Stimulated activated naive CD8-positive, alpha-beta T cell treated with anti-CD3 and anti-CD28 coated beads, Interleukin-15, Interleukin-2, amounts not matched to agents 100 ng/mL and 50 ng/mL, for 24 hours (primary cell): ENCODE data around the gene GATA2.

ENCODE experiments used
- H3K27ac Mint-ChIP-seq: one replicate; pipeline ENCODE4 v1.8.0; 2021; ENCODE audit warnings: mild to moderate bottlenecking, mixed read lengths
- H3K27me3 Mint-ChIP-seq: one replicate; pipeline ENCODE4 v1.8.0; 2021; ENCODE audit warnings: mixed read lengths
- H3K36me3 Mint-ChIP-seq: one replicate; pipeline ENCODE4 v1.8.0; 2021; ENCODE audit warnings: low read depth, mixed read lengths
- H3K4me1 Mint-ChIP-seq: one replicate; pipeline ENCODE4 v1.8.0; 2021; ENCODE audit warnings: low read depth, mixed read lengths
- H3K4me3 Mint-ChIP-seq: one replicate; pipeline ENCODE4 v1.8.0; 2021; ENCODE audit warnings: mild to moderate bottlenecking, mixed read lengths
- H3K9me3 Mint-ChIP-seq: one replicate; pipeline ENCODE4 v1.8.0; 2021; ENCODE audit warnings: mixed read lengths

The GATA2 gene

GRCh38 chr3:128492671-128493569 is at the start of gene GATA2:
Gene GATA2 (minus strand): TSS chr3:128493201. CDS start chr3:128487031, 6,170 bp downstream.
- Mint-ChIP-seq H3K36me3 (no peaks in the 10 kb centered on the region), H3K27ac (no peak within 1 kb of the TSS), H3K27me3 (peaks cover 59% of the 10 kb centered on the region), H3K4me1 (peaks cover 27% of the 10 kb centered on the region), H3K9me3 (no peaks in the 10 kb centered on the region), H3K4me3 (peak within 1 kb of the TSS; percentile 54)

DNA sequence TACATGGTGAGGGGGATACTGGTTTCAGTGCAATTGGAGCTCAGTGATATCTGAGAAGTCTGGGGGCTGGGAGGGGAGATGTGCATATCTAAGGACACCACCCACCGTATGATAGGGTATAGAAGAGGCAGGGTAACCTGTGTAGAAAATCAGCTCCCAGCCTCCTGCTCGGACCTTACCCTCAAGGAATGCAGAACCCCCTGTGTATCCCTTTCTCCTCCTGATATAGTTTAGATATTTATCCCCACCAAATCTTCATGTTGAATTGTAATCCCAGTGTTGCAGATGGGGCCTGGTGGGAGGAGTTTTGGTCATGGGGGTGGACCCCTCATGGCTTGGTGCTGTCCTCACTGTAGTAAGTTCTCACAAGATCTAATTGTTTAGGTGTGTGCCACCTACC is 48.2 kb upstream of the GATA2 start:
- no peaks in the 10 kb centered on the region for H3K4me1 Mint-ChIP-seq
- H3K4me3 Mint-ChIP-seq, result no peak overlapping the region
- H3K9me3 Mint-ChIP-seq, result peaks cover 7% of the 10 kb centered on the region
- no peaks in the 10 kb centered on the region for H3K36me3 Mint-ChIP-seq
- peaks cover 43% of the 10 kb centered on the region for H3K27me3 Mint-ChIP-seq
- H3K27ac Mint-ChIP-seq, result no peak overlapping the region

GRCh38 chr3:128539376-128539775 is 46.4 kb upstream of the GATA2 start:
- Mint-ChIP-seq H3K4me3 (no peak overlapping the region), H3K9me3 (peaks cover 7% of the 10 kb centered on the region), H3K27me3 (peaks cover 59% of the 10 kb centered on the region), H3K4me1 (no peaks in the 10 kb centered on the region), H3K36me3 (no peaks in the 10 kb centered on the region), H3K27ac (no peak overlapping the region)

GRCh38 chr3:128537091-128537703 is 44.2 kb upstream of the GATA2 start:
- no peaks in the 10 kb centered on the region for H3K36me3 Mint-ChIP-seq
- H3K27me3 Mint-ChIP-seq, result peaks cover 72% of the 10 kb centered on the region
- no peaks in the 10 kb centered on the region for H3K9me3 Mint-ChIP-seq
- H3K4me1 Mint-ChIP-seq, result no peaks in the 10 kb centered on the region
- no peak overlapping the region for H3K27ac Mint-ChIP-seq
- H3K4me3 Mint-ChIP-seq, result no peak overlapping the region

- H3K27me3 Mint-ChIP-seq, result peaks cover 64% of the 10 kb centered on the region
- no peaks in the 10 kb centered on the region for H3K9me3 Mint-ChIP-seq
- H3K4me3 Mint-ChIP-seq, result no peak overlapping the region
- H3K4me1 Mint-ChIP-seq, result no peaks in the 10 kb centered on the region
- no peaks in the 10 kb centered on the region for H3K36me3 Mint-ChIP-seq
- H3K27ac Mint-ChIP-seq, result no peak overlapping the region
Observed at GRCh38 chr3:128532012-128532983, 39.3 kb upstream of the GATA2 start.

DNA sequence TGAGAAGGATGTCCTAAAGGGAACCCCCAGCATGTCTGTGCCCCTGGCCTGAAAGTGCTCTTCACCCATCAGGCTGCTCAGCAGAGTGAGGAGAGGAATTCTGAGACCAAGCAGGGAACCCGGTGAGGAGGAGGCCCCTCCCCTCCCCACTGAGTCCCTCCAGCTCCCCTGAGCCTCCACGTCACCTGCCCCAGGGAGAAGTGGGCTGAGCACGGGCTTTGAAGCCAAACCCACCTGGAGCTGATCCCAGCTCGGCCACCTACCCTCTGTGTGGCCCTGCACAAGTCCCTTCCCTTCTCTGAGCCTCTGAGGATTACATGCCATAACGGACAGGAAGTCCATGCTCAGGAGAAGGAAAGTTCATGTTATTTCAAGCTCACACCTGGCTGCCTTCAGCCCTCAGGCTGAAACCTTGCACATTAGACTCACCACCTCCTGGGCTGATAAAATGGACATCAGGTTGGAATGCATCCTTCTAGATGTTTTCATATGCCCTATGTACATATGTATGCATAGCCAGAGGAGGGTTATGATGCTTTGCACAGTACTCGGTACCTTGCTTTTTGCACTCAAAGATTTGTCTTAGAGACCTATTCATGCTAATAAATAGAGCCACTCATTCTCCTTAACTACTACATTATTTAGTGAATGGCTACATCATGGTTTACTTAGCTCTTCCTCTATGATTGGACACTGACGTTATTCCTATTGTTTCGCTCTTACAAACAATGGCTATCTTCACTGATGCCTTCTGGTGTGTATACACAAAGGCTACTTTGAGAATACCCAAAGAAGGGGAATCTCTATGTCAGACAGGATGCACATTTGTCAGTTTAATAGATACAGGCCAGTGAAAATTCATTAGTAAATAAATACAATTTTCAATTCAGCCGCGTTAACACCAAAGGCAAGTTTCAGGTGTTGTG is 31.6 kb upstream of the GATA2 start:
- no peak overlapping the region for H3K4me3 Mint-ChIP-seq
- H3K9me3 Mint-ChIP-seq, result no peaks in the 10 kb centered on the region
- H3K27me3 Mint-ChIP-seq, result peaks cover 27% of the 10 kb centered on the region
- no peaks in the 10 kb centered on the region for H3K4me1 Mint-ChIP-seq
- H3K36me3 Mint-ChIP-seq, result no peaks in the 10 kb centered on the region
- H3K27ac Mint-ChIP-seq, result no peak overlapping the region

GRCh38 chr3:128523591-128523990 is 30.6 kb upstream of the GATA2 start:
- no peak overlapping the region for H3K27ac Mint-ChIP-seq
- H3K36me3 Mint-ChIP-seq, result no peaks in the 10 kb centered on the region
- peaks cover 33% of the 10 kb centered on the region for H3K27me3 Mint-ChIP-seq
- H3K4me1 Mint-ChIP-seq, result no peaks in the 10 kb centered on the region
- no peaks in the 10 kb centered on the region for H3K9me3 Mint-ChIP-seq
- no peak overlapping the region for H3K4me3 Mint-ChIP-seq

DNA sequence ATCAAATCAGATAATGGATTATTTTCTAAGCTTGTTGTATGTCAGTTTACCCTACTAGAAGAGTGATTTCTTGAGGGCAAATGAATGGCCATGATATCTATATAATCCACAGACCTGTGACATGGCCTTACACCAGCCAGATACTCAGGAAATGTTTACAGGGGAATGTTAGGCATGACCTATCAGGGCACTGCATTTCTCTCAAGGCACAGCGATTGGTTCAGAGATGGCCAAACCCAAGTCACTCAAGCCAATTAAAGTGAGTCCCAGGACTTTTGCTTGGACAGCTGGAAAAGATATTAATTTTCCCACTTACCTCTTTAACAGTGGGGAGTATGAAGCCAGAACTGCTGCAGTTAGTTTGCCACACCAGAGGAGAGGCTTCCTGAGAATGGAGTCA is 28.7 kb upstream of the GATA2 start:
- Mint-ChIP-seq H3K4me1 (no peaks in the 10 kb centered on the region), H3K36me3 (no peaks in the 10 kb centered on the region), H3K4me3 (no peak overlapping the region), H3K27me3 (peaks cover 25% of the 10 kb centered on the region), H3K9me3 (no peaks in the 10 kb centered on the region), H3K27ac (no peak overlapping the region)

DNA sequence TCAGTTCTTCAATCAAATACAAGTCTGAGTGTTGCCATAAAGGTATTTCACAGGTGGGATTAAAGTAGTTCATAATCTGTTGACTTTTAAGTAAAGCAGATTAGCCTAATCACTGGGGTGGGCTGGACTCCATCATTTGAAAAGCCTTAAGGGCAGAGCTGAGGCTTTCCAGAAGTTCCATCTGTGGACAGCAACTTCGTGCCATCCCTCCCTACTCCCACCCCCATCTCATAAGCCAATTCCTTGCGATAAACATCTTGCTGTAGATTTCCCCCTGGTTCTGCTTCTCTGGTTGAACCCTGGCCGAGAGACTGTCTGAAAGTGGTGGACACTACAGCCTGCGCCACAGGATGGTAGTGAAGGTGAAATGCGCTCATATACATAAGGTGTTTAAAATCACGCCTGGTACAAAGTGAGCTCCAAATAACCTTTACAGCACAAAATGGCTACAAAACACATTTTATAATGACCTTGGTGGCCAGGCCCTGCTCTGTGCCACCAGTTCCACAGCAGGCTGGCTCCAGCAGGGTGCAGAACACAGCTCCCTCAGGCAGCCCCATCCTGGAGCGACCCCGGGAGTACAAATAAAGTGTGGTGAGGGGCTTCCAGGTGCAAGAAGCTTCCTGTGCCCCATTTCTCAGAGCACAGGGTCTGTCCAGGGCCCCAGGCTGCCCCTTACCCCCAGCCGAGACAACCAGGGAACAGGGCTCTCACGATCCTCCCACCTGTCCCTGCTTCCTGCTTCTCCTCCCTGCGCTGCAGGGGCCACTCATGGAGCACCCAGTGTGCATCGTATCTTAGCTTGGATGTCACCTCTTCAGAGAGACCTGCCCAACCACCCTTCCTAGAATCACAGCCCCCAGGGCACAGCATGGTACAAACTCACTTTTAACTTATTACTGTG is 25.8 kb upstream of the GATA2 start:
- Mint-ChIP-seq H3K9me3 (peaks cover 9% of the 10 kb centered on the region), H3K4me3 (no peak overlapping the region), H3K27ac (no peak overlapping the region), H3K27me3 (peaks cover 44% of the 10 kb centered on the region), H3K36me3 (no peaks in the 10 kb centered on the region), H3K4me1 (no peaks in the 10 kb centered on the region)

- Mint-ChIP-seq H3K4me3 (no peak overlapping the region), H3K9me3 (peaks cover 15% of the 10 kb centered on the region), H3K27ac (no peak overlapping the region), H3K36me3 (no peaks in the 10 kb centered on the region), H3K27me3 (peaks cover 52% of the 10 kb centered on the region), H3K4me1 (no peaks in the 10 kb centered on the region)
Observed at GRCh38 chr3:128517648-128518047, 24.6 kb upstream of the GATA2 start.

- Mint-ChIP-seq H3K4me3 (no peak overlapping the region), H3K27me3 (peaks cover 58% of the 10 kb centered on the region), H3K27ac (no peak overlapping the region), H3K4me1 (no peaks in the 10 kb centered on the region), H3K36me3 (no peaks in the 10 kb centered on the region), H3K9me3 (peaks cover 15% of the 10 kb centered on the region)
Observed at GRCh38 chr3:128515967-128516366, 23.0 kb upstream of the GATA2 start.

DNA sequence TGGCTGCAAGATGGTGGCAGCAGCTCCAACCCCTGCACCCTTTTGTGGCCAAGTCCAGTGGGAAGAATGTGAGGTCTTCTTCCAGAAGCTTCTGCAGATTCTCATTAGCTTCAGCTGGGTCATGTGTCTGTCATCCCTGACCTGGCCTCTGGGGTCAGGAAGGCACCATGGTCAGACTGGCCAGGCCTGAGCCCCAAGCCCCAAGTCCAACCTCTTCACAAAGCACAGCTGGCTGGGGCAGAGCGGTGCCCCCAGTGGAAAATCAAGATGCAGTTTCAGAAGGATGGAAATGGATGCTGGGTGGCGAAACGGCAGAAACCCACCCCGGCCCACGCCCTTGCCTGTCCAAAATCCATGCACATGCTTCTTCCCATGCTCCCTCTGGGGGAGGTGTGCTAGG is 15.9 kb upstream of the GATA2 start:
- Mint-ChIP-seq H3K4me3 (no peak overlapping the region), H3K36me3 (no peaks in the 10 kb centered on the region), H3K4me1 (no peaks in the 10 kb centered on the region), H3K27ac (no peak overlapping the region), H3K27me3 (peaks cover 32% of the 10 kb centered on the region), H3K9me3 (peaks cover 6% of the 10 kb centered on the region)

GRCh38 chr3:128506754-128507153 is 13.8 kb upstream of the GATA2 start:
- H3K27ac Mint-ChIP-seq, result no peak overlapping the region

More at GRCh38 chr3:128506754-128507153, 13.8 kb upstream of the GATA2 start:
- no peaks in the 10 kb centered on the region for H3K4me1 Mint-ChIP-seq
- H3K4me3 Mint-ChIP-seq, result no peak overlapping the region
- peaks cover 28% of the 10 kb centered on the region for H3K27me3 Mint-ChIP-seq
- no peaks in the 10 kb centered on the region for H3K36me3 Mint-ChIP-seq
- H3K9me3 Mint-ChIP-seq, result no peaks in the 10 kb centered on the region
